NCI-H2081 (cell line): Measurements from ENCODE around the gene ADD3.
A peak's percentile ranks its signal among the peaks of the same experiment; 100 is the strongest.

Experiments used
- DNase-seq, 2 experiments: peaks; one replicate each; lab custom pipeline; 2025; lab: John Stamatoyannopoulos, UW

ADD3 gene

DNA sequence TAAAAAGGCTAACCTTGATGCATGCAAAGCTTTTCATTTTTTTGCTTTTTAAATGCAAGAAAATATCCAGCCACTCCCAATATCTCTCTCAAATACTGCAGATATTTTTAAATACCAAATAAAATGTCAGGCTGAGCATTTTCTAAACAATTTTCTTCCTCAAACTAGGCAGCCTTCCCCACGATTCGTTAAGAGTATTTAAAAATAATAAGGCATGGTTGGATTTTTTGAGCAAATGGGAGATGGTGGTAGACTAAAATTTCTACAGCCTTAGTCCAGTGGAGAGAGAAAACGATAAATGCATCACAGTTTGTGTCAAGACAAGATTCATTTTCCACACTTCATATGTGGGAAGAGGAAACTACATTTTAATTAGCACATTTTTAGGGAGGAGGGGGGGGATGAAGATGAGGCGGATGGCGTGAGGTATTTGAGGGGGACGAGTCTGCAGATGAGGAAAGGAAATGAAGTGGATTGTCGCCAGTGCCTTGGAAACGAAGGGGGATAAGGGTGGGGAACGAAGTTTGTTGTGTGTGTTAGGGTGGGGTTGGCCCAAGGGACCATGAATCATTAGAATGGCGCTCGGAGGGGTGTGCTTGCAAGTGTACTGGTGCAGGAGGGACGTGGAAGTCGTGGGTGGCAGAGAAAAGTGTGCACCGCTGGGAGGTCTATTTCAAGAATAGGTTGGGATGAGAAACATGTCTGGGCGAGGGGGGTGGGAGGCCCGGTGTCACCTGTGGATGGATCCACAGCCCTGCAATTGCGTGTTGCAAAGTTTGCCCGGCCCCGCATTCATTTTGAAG, 1.2 kb upstream of the ADD3 start:
- DNase-seq: no peak

GRCh38 chr10:110007161-110007700, 553 bp upstream of the ADD3 start:
- no peak for DNase-seq

DNA sequence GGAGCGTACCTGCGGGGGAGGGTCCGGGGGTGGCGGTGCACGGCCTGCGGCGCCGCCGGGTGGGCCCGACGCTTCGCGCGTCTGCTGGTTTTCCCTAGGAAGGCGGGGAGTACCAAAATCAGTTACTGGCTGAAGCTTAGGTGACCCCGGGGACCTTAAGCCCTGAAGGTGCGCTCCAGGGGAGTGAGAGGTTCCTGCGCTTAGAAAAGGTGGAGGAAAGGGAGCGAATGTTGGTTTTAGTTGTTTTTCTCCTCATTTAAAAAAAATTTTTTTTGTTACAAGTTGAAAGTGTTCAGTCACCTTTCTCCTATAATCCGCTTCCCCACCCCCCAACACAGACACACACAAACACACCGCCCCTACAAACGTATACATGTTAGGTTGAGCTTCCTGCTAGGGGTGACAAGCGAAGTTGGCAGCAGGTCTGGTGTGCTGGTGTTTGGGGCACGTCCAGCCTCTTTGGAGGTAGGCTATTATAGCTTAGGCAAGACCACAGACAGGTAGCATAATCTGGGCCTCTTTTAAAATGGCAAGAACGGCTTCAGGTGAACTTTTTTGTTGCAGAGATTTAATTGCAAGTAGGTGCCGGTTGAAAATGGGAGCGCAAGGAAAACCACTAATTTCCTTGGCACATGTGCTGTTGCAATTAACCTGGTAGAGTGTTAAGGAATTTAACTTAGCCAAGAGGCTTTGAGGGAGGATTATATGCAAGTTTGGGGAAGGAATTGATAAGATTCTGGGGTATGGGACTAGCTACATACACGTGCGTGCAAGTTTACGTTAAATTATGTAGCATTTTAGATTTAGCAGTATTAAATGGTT, 945 bp downstream of the ADD3 start:
- peak in 1 of 2 experiments; percentile 30 for DNase-seq

DNA sequence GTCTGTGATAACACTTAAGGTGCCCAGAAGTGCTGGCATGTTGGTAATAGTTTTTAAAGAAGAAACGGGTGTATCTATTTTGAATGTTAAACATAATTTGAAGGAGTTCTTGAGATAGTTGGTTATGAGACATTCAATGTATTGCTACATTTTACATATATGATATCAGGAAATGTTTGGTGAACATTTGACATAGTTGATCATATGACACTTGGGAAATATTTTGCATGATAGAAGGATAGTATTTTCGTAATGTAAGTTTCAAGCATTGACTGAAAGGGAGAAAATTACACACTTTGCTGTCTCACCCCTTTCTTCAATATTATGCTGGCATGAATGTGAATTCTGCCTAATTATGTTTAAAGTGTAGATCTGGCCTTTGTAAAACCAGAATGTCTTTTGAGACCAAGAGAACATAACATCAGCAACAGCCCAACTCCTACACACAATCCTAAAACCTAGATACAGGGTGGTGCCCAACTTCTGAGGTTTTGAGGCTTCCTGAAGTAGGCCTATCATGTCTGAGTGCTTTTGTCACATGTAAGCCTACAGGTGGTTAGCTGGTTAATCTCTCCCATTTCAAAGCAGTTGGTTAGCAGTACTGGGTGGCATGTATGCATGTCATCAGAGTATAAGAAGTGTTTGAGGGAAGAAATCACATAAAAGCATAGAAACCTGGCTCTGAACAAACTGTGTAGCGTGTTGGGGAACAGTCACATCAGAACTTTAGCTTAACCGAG, 2.1 kb downstream of the ADD3 start:
- no peak for DNase-seq

- no peak for DNase-seq
Observed at GRCh38 chr10:110010486-110011378, 2.9 kb downstream of the ADD3 start.

- no peak for DNase-seq
Observed at GRCh38 chr10:110011681-110012080, 3.9 kb downstream of the ADD3 start.

GRCh38 chr10:110013630-110014293, 6.0 kb downstream of the ADD3 start:
- no peak for DNase-seq

DNA sequence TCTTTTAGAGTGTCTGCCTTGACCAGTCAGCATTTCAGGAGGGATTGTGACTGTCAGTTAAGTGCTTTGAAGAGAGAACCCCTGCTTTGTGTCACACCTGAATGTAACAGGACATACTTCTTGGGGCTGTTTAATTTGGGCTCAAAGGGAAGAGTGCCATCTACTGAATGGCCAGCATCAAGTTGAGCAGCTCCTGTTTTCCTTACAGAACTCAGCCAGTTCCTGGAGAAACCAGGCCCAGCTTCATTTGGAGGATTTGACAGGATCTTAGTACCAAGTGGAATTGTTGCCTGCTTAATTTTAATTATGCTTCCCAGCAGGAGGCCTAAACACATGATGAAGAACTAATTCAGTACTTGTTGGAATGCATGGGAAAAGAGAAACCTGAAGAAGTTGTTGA, 8.3 kb downstream of the ADD3 start:
- no peak for DNase-seq

- DNase-seq: no peak
Observed at GRCh38 chr10:110017052-110017451, 9.3 kb downstream of the ADD3 start.

- DNase-seq: no peak
Observed at GRCh38 chr10:110017907-110018306, 10.1 kb downstream of the ADD3 start.

DNA sequence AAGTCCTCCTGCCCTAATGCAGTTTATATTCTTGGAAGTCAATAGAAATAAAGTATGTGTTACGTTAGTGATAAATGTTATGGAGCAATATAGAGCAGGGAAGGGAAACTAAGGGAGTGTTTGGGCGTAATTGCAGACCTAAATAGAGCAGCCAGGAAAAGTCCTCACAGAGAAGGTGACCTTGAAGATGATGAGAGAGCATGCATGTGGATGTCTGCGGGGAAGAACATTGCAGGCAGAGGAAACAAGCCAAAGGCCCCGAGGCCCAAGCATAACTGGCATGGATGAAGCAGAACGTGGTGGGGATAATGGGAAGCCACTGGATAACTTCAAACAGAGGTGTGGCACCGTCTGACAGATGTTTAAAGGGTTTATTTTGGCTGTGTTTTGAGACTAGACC, 12.5 kb downstream of the ADD3 start:
- no peak for DNase-seq

DNA sequence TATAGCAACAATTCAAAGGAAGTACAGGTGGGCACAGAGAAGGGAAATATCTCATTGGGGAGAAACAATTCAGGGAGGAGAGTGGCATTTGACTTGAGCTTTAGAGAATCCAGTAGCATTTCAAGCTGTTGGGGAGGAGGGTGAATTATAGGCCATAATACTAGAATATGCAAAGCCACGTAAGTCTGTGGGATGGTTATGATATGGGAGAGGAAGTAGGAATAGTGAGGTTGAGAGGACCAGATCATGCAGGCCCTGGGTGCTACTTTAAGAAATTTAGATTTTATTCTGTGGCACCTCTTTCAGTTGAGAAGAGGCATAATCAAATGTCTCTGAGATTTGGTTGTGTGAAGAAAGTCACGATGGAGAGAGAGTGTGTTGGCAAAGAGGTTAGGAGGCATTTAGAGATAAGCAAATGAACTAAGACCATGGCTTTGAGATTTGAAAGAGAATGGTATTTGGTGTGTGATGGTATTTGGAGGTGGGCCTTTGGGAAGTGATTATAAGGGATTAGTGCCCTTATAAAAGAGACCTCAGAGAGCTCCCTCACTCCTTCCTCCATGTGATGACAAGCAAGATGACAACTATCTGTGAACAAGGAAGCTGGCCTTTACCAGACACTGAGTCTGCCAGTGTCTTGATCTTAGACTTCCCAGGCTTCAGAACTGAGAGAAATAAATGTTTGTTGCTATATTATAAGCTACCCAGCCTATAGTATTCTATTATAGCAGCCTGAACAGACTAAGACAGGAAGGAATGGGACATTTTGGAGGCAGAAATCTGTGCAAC, 15.1 kb downstream of the ADD3 start:
- DNase-seq: no peak

- no peak for DNase-seq
Observed at GRCh38 chr10:110023785-110024465, 16.1 kb downstream of the ADD3 start.

GRCh38 chr10:110029450-110029849, 21.7 kb downstream of the ADD3 start:
- no peak for DNase-seq

- DNase-seq: no peak
Observed at GRCh38 chr10:110032801-110033700, 25.3 kb downstream of the ADD3 start.

- no peak for DNase-seq
Observed at GRCh38 chr10:110033701-110034235, 26.0 kb downstream of the ADD3 start.

- no peak for DNase-seq
Observed at GRCh38 chr10:110034596-110034995, 26.8 kb downstream of the ADD3 start.
